Neuronal stem cell (in vitro differentiated cells): ENCODE data around the gene SUGCT.

Source experiments
- DNase-seq: peaks from one replicate; pipeline ENCODE4 v3.0.0-alpha.2; 2013; ENCODE audit warnings: low spot score
- H2AFZ ChIP-seq: one replicate; pipeline ENCODE4 v1.6.1; 2013; ENCODE audit warnings: mild to moderate bottlenecking, low read length, inconsistent platforms
- H2AK5ac ChIP-seq: 2 replicates; pipeline ENCODE4 v1.6.1; 2013; ENCODE audit warnings: low read depth, mild to moderate bottlenecking, inconsistent platforms, low read length, moderate library complexity, mixed read lengths
- H2BK120ac ChIP-seq: 2 replicates; pipeline ENCODE4 v1.6.1; 2013; ENCODE audit warnings: low read depth, mild to moderate bottlenecking, inconsistent platforms, low read length, moderate library complexity, mixed read lengths
- H2BK12ac ChIP-seq: one replicate; pipeline ENCODE4 v1.6.1; 2013; ENCODE audit warnings: low read length, inconsistent platforms
- H2BK15ac ChIP-seq: 2 replicates; pipeline ENCODE4 v1.6.1; 2013; ENCODE audit warnings: mild to moderate bottlenecking, low read length, inconsistent platforms, mixed read lengths
- H2BK5ac ChIP-seq: one replicate; pipeline ENCODE4 v1.6.1; 2013; ENCODE audit warnings: inconsistent platforms, mild to moderate bottlenecking, low read length, moderate library complexity
- H3K14ac ChIP-seq: one replicate; pipeline ENCODE4 v1.6.1; 2013; ENCODE audit warnings: low read length, inconsistent platforms
- H3K18ac ChIP-seq: 2 replicates; pipeline ENCODE4 v1.6.1; 2013; ENCODE audit warnings: low read length, inconsistent platforms
- H3K23ac ChIP-seq: 2 replicates; pipeline ENCODE4 v1.6.1; 2013; ENCODE audit warnings: low read depth, mild to moderate bottlenecking, mixed read lengths, low read length, inconsistent platforms; ENCODE audit not compliant: poor library complexity
- H3K27ac ChIP-seq: replicated peaks from 3 replicates; pipeline ENCODE4 v1.5.1; 2013; ENCODE audit warnings: low read length, inconsistent platforms
- H3K27me3 ChIP-seq, 3 experiments: 2 replicates each; pipeline ENCODE4 v1.6.1; 2013; ENCODE audit warnings: low read length in 3 of 3, mild to moderate bottlenecking in 2 of 3, inconsistent platforms in 1 of 3, low read depth in 1 of 3, mixed read lengths in 1 of 3, moderate library complexity in 1 of 3; ENCODE audit not compliant: control insufficient read depth in 3 of 3, insufficient read depth in 3 of 3
- H3K36me3 ChIP-seq, 2 donors: replicated peaks in 1 of 2; 2 replicates each; pipeline ENCODE4 v1.6.1; 2013; ENCODE audit warnings: low read length in 2 of 2; ENCODE audit not compliant: control insufficient read depth in 2 of 2, insufficient read depth in 2 of 2
- H3K4ac ChIP-seq: 2 replicates; pipeline ENCODE4 v1.6.1; 2013; ENCODE audit warnings: inconsistent platforms, mild to moderate bottlenecking, low read length, moderate library complexity
- H3K4me1 ChIP-seq, 2 donors: 1 replicate in 1 of 2; 2 replicates in 1 of 2; pipeline ENCODE4 v1.6.1; 2013; ENCODE audit warnings: low read length in 2 of 2, low read depth in 1 of 2; ENCODE audit not compliant: control insufficient read depth in 2 of 2, insufficient read depth in 1 of 2
- H3K4me2 ChIP-seq: one replicate; pipeline ENCODE4 v1.6.1; 2013; ENCODE audit warnings: mild to moderate bottlenecking, low read length, inconsistent platforms; ENCODE audit not compliant: insufficient read depth, poor library complexity, severe bottlenecking
- H3K4me3 ChIP-seq, 2 donors: 2 replicates each; pipeline ENCODE4 v1.5.1; 2013; ENCODE audit warnings: low read length in 2 of 2, mild to moderate bottlenecking in 2 of 2, inconsistent platforms in 1 of 2, moderate library complexity in 1 of 2
- H3K79me1 ChIP-seq: one replicate; pipeline ENCODE4 v1.6.1; 2013; ENCODE audit warnings: low read depth, mild to moderate bottlenecking, inconsistent platforms, low read length, moderate library complexity
- H3K9ac ChIP-seq: one replicate; pipeline ENCODE4 v1.6.1; 2013; ENCODE audit warnings: mild to moderate bottlenecking, low read depth, low read length, inconsistent platforms; ENCODE audit not compliant: poor library complexity
- H3K9me3 ChIP-seq, 2 donors: replicated peaks in 1 of 2; 2 replicates each; pipeline versions ENCODE3 to v1.6.1; 2013; ENCODE audit warnings: low read length in 2 of 2, mild to moderate bottlenecking in 2 of 2, inconsistent platforms in 1 of 2, low read depth in 1 of 2, mixed read lengths in 1 of 2, moderate library complexity in 1 of 2; ENCODE audit not compliant: control insufficient read depth in 2 of 2, insufficient read depth in 1 of 2
- H4K8ac ChIP-seq: one replicate; pipeline ENCODE4 v1.6.1; 2013; ENCODE audit warnings: low read depth, mild to moderate bottlenecking, inconsistent platforms, low read length, moderate library complexity
- H4K91ac ChIP-seq: one replicate; pipeline ENCODE4 v1.6.1; 2013; ENCODE audit warnings: low read length, low read depth, mild to moderate bottlenecking, inconsistent platforms; ENCODE audit not compliant: poor library complexity
- WGBS, 2 donors: extraction: QIAGEN DNeasy Blood & Tissue Kit; methylation state at CpG; one replicate each; pipeline ENCODE4 v1.1.7; 2013; ENCODE audit warnings: missing lambda C conversion rate in 2 of 2, mixed read lengths in 1 of 2; ENCODE audit not compliant: insufficient read length in 2 of 2, insufficient replicate concordance in 1 of 2; ENCODE audit errors: extremely low coverage in 2 of 2; 5-methylcytosine and 5-hydroxymethylcytosine counted together

SUGCT gene

DNA sequence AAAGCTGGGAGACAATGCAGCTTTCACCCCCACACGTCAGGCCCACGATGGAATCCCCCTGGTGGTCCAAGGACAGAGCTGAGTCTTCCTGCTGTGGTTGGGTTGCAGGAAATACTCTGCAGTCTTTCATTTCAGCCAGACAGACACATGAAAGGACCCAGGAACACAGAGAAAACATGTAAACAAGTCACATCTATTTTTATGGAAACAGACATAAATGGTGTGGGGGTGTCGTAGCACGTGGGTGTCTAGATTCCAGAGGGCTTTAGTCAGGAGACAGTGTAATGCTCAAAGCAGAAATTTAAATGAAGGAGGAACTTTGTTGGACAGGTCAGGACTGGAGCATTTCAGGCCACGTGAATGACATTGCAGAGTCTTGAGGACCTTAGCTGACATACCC is 444.6 kb downstream of the SUGCT start:
- Histone ChIP-seq H2AK5ac (no peak overlapping the region), H3K27ac (no peak overlapping the region), H3K27me3 (no peaks in the 10 kb centered on the region), H2AFZ (no peak overlapping the region), H3K18ac (no peak overlapping the region), H3K4me3 (no peak overlapping the region), H3K79me1 (no peaks in the 10 kb centered on the region), H2BK120ac (no peak overlapping the region), H4K91ac (no peak overlapping the region), H3K4me2 (no peak overlapping the region), H4K8ac (no peak overlapping the region), H3K4ac (no peak overlapping the region), H2BK15ac (no peak overlapping the region), H2BK12ac (no peak overlapping the region), H3K14ac (no peak overlapping the region), H3K23ac (no peak overlapping the region), H3K9ac (no peak overlapping the region), H3K36me3 (no peaks in the 10 kb centered on the region), H3K4me1 (peaks cover 2 to 8% of the 10 kb centered on the region in 2 donors), H2BK5ac (no peak overlapping the region), H3K9me3 (peaks cover 0 to 2% of the 10 kb centered on the region in 2 donors)
- DNase-seq, result no peak
- no CpG with 5 or more reads among the region's 5 CpGs for WGBS, 2 donors

DNA sequence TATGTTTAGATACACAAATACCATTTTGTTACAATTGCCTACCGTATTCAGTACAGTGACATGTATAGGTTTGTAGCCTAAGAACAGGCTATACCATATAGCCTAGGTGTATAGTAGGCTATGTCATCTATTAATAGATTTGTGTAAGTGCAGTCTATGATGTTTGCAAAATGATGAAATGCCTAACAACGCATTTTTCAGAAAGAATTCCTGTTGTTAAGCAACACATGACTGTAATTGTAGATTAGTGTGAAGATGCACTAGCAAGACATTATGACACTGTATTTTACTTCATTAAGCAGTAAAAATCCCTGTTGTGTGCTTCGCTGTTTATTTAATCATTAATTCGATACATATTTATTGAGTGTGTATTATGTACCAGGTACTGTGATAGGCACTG is 446.0 kb downstream of the SUGCT start:
- H2BK12ac ChIP-seq, result no peak overlapping the region
- DNase-seq, result no peak
- no peak overlapping the region for H3K27ac ChIP-seq
- H2AK5ac ChIP-seq, result no peak overlapping the region
- no CpG with 5 or more reads among the region's 4 CpGs for WGBS, 2 donors
- H3K4ac ChIP-seq, result no peak overlapping the region
- no peak overlapping the region for H3K18ac ChIP-seq
- H3K23ac ChIP-seq, result no peak overlapping the region
- H3K4me2 ChIP-seq, result no peak overlapping the region
- no peak overlapping the region for H2AFZ ChIP-seq
- H3K27me3 ChIP-seq, result no peaks in the 10 kb centered on the region
- H3K9ac ChIP-seq, result no peak overlapping the region
- no peaks in the 10 kb centered on the region for H3K36me3 ChIP-seq
- no peak overlapping the region for H3K4me3 ChIP-seq
- H2BK15ac ChIP-seq, result no peak overlapping the region
- no peak overlapping the region for H3K14ac ChIP-seq
- peaks cover 2 to 8% of the 10 kb centered on the region in 2 donors for H3K4me1 ChIP-seq
- no peak overlapping the region for H4K91ac ChIP-seq
- H4K8ac ChIP-seq, result no peak overlapping the region
- no peak overlapping the region for H2BK120ac ChIP-seq
- H3K79me1 ChIP-seq, result no peaks in the 10 kb centered on the region
- H3K9me3 ChIP-seq, result peaks cover 0 to 2% of the 10 kb centered on the region in 2 donors
- H2BK5ac ChIP-seq, result no peak overlapping the region

DNA sequence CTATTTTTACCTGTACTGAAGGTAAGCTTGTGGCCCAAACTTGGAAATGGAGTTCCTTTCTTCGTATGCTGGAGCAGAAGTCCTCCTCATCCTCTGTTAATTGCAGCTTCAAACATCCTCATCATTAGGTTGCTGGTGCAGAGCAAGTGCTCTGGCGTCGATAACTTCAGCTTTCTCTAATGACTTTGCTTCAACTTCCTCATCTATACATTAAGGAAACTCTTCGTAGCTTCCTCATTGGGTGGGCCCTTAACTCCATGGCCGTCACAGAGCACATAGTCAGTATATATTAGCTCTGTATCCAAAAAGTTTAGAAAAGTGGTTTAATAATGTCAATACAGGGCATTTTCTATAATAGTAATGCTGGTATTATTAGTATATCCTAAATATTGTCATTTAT is 447.7 kb downstream of the SUGCT start:
- Histone ChIP-seq H3K79me1 (no peaks in the 10 kb centered on the region), H3K27me3 (no peaks in the 10 kb centered on the region), H2AFZ (no peak overlapping the region), H3K9ac (no peak overlapping the region), H2AK5ac (no peak overlapping the region), H3K4me1 (peaks cover 2 to 8% of the 10 kb centered on the region in 2 donors), H3K9me3 (no peaks in the 10 kb centered on the region), H3K27ac (no peak overlapping the region), H3K4ac (no peak overlapping the region), H3K4me2 (no peak overlapping the region), H3K4me3 (no peak overlapping the region), H2BK5ac (no peak overlapping the region), H2BK120ac (no peak overlapping the region), H4K91ac (no peak overlapping the region), H3K23ac (no peak overlapping the region), H3K18ac (no peak overlapping the region), H2BK15ac (no peak overlapping the region), H3K36me3 (no peaks in the 10 kb centered on the region), H4K8ac (no peak overlapping the region), H2BK12ac (no peak overlapping the region), H3K14ac (no peak overlapping the region)
- no peak for DNase-seq
- WGBS, 2 donors, result no CpG with 5 or more reads among the region's 5 CpGs

DNA sequence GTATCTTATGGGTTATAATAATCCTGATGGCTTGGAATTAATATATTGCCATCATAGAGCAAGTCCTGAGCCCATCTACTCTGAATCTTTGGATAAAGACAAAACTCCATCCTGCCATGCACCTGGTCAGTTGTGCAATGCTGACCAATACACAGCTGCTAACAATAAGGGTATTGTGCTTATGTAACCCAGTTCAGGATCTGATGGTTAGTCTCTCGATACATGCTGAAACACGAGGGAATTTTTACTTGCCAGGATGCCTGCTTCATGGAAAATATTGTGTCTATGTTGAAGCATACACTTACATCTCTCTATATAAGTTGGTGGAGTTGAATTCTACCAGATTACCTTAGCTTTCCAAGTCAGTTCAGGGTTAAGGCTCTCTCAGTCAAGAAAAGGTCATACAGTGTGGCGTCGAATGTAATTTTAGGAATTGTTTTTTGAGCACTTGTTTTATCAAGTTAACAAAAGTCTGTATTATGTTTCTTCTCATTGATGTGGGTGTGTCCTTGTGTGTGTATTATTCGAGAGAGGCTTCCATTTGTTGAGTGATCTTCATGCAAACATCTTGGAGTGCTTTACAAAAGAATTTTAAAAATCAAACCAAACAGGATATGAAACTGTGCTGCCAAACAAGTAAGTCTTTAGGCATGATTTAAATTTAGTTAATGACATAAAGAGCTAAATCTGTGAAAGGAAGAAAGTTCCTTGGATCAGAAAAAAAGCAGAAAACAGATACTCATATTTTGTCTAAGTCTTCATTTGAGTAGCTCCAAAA is 449.1 kb downstream of the SUGCT start:
- Histone ChIP-seq H3K4me2 (no peak overlapping the region), H3K36me3 (no peaks in the 10 kb centered on the region), H3K4me1 (peaks cover 2 to 8% of the 10 kb centered on the region in 2 donors), H3K14ac (no peak overlapping the region), H3K27me3 (no peaks in the 10 kb centered on the region), H3K9ac (no peak overlapping the region), H2BK15ac (no peak overlapping the region), H3K79me1 (no peaks in the 10 kb centered on the region), H4K91ac (no peak overlapping the region), H3K4ac (no peak overlapping the region), H3K18ac (no peak overlapping the region), H3K23ac (no peak overlapping the region), H2BK120ac (no peak overlapping the region), H2BK12ac (no peak overlapping the region), H3K4me3 (no peak overlapping the region), H2AK5ac (no peak overlapping the region), H3K27ac (no peak overlapping the region), H4K8ac (no peak overlapping the region), H3K9me3 (no peaks in the 10 kb centered on the region), H2BK5ac (no peak overlapping the region), H2AFZ (no peak overlapping the region)
- DNase-seq, result no peak
- no CpG with 5 or more reads among the region's 5 CpGs for WGBS, 2 donors
